Measurements from ENCODE around the gene TMEM131. TPM values are rescaled to one million over a fixed set of nuclear protein-coding genes. Genes with fewer than 3 reads are reported as not detected.
"Not testable (repeated sequence)": the region's sequence is repeated elsewhere in the genome, so short reads cannot be mapped to it uniquely, and the experiment has no call there.

Gene TMEM131
- total RNA-seq, 1 donor: 43.6 TPM

DNA sequence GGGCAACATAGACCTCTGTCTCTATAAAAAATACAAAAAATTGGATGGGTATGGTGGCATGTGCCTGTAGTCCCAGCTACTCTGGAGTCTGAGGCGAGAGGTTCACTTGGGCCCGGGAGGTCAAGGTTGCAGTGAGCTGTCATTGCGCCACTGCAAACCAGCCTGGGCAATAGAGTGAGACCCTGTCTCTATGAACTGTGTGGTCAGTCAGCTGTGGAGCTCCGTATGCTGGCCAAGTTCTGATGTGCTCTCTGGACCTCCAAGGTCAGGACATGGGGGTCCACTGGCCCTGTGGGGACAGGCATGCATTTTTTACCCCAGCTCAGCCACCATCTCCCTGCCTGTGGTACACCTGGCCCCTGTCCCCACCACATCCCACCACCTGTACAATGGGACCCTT is 71.6 kb downstream of the TMEM131 start:
- H3K4me3 ChIP-seq (ENCODE audit: low read depth, low read length): no peak overlapping the region
- no peak for TF ChIP-seq CTCF (IDR thresholded peaks at IDR 0.05; ENCODE audit: insufficient read depth, low read depth, low read length)

DNA sequence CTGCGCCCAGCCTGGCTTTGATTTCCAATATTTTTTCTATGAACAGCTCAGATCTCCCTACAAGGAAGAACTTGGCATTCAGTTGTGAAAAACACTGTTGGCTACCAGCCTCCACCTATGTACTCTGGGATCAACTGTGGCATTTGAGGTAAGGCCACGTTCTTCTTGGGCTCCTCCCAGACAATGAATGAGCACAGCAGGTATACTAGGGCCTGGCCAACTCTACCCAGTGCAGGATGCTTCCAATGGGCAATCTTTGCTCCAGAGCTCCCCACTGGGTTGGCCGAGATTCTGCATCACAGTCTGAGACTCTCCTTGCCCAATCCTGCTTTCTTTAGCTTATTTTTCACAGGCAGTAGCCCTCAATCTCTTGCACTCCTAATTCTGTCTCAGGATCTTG is 75.9 kb downstream of the TMEM131 start:
- no peak overlapping the region for H3K4me3 ChIP-seq (ENCODE audit: low read depth, low read length)
- TF ChIP-seq CTCF (IDR thresholded peaks at IDR 0.05; ENCODE audit: insufficient read depth, low read depth, low read length): no peak
- DNase-seq (ENCODE audit: low read depth): no peak

More for the DNA sequence above, 71.6 kb downstream of the TMEM131 start:
- DNase-seq (ENCODE audit: low read depth): no peak

- DNase-seq (ENCODE audit: low read depth): no peak
- no peak overlapping the region for H3K4me3 ChIP-seq (ENCODE audit: low read depth, low read length)
- TF ChIP-seq CTCF (IDR thresholded peaks at IDR 0.05; ENCODE audit: insufficient read depth, low read depth, low read length): no peak
Measured at GRCh38 chr2:97918818-97919217, 76.9 kb downstream of the TMEM131 start.

GRCh38 chr2:97917668-97918067 is 78.1 kb downstream of the TMEM131 start:
- not testable (repeated sequence) for H3K4me3 ChIP-seq (ENCODE audit: low read depth, low read length); DNase-seq (ENCODE audit: low read depth)

- no peak for TF ChIP-seq CTCF (IDR thresholded peaks at IDR 0.05; ENCODE audit: insufficient read depth, low read depth, low read length)
- DNase-seq (ENCODE audit: low read depth): no peak
- H3K4me3 ChIP-seq (ENCODE audit: low read depth, low read length): no peak overlapping the region
Measured at GRCh38 chr2:97914691-97915213, 81.0 kb downstream of the TMEM131 start.

GRCh38 chr2:97913846-97914245 is 81.9 kb downstream of the TMEM131 start:
- no peak overlapping the region for H3K4me3 ChIP-seq (ENCODE audit: low read depth, low read length)
- no peak for DNase-seq (ENCODE audit: low read depth)
- TF ChIP-seq CTCF (IDR thresholded peaks at IDR 0.05; ENCODE audit: insufficient read depth, low read depth, low read length): no peak

DNA sequence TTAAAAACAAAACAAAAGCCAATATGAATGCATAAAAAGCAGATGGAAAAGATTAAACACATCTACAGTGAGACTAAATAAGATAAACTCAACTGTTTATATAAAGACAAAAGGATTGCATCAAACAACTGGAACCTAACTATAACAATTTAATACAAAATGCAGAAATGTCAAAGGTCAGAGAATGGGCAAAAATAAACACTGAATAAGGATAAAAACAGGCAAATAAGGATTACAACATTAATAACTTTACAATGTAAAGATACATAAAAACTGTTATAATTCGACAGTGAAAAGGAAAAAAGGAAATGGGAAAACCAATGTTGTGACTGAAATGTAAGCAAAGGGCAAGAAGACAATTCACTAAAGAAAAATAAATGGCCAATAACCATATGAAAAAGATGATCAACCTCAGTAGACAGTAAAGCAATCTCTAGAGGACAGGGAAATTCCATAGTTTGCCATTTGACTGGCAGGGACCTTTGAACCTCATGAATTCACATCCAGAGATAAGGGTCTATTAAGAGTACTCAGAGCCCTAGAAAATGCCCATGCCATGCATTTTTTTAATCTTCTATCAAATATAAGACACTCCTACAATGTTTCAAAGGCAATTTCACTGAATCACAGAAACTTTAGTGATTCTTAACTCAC is 83.7 kb downstream of the TMEM131 start:
- peak; percentile 42 for DNase-seq (ENCODE audit: low read depth)
- no peak overlapping the region for H3K4me3 ChIP-seq (ENCODE audit: low read depth, low read length)
- no peak for TF ChIP-seq CTCF (IDR thresholded peaks at IDR 0.05; ENCODE audit: insufficient read depth, low read depth, low read length)

Data from fibroblast of villous mesenchyme (primary cell).